NCI-H1092 treated with DMSO at 0.1 percent for 48 hours (cell line): ENCODE measurements around the gene MORF4L2.
A peak's percentile ranks its signal among the peaks of the same experiment; 100 is the strongest.

Experiments
- DNase-seq: peaks from one replicate; lab custom pipeline; 2025; lab: John Stamatoyannopoulos, UW

The MORF4L2 gene

GRCh38 chrX:103686199-103687072, at the start of gene MORF4L2:
TSS of gene MORF4L2 (minus strand) at chrX:103686699. CDS start at chrX:103677027, 9,672 bp downstream.
- DNase-seq = peak; percentile 99

- no peak for DNase-seq
Observed at GRCh38 chrX:103734125-103734760, 47.7 kb upstream of the MORF4L2 start.

- DNase-seq = no peak
Observed at GRCh38 chrX:103733017-103733416, 46.5 kb upstream of the MORF4L2 start.

- no peak for DNase-seq
Observed at GRCh38 chrX:103730796-103731493, 44.4 kb upstream of the MORF4L2 start.

- DNase-seq = no peak
Observed at GRCh38 chrX:103730147-103730795, 43.8 kb upstream of the MORF4L2 start.

GRCh38 chrX:103729015-103729414, 42.5 kb upstream of the MORF4L2 start:
- DNase-seq = no peak

- DNase-seq = no peak
Observed at GRCh38 chrX:103727115-103727514, 40.6 kb upstream of the MORF4L2 start.

- DNase-seq = no peak
Observed at GRCh38 chrX:103726477-103726876, 40.0 kb upstream of the MORF4L2 start.

GRCh38 chrX:103722505-103722904, 36.0 kb upstream of the MORF4L2 start:
- no peak for DNase-seq

GRCh38 chrX:103718120-103718519, 31.6 kb upstream of the MORF4L2 start:
- no peak for DNase-seq

GRCh38 chrX:103716962-103717361, 30.5 kb upstream of the MORF4L2 start:
- no peak for DNase-seq

- no peak for DNase-seq
Observed at GRCh38 chrX:103710609-103711008, 24.1 kb upstream of the MORF4L2 start, which contains the start of gene TMEM31. TSS of gene TMEM31 (plus strand) at chrX:103710909. CDS start at chrX:103712259, 1,350 bp downstream.

- DNase-seq = no peak
Observed at GRCh38 chrX:103704863-103705262, 18.4 kb upstream of the MORF4L2 start.

- no peak for DNase-seq
Observed at GRCh38 chrX:103699243-103699642, 12.7 kb upstream of the MORF4L2 start.

GRCh38 chrX:103697687-103698086, 11.2 kb upstream of the MORF4L2 start:
- no peak for DNase-seq

- DNase-seq = no peak
Observed at GRCh38 chrX:103691059-103691458, 4.6 kb upstream of the MORF4L2 start.

GRCh38 chrX:103688946-103689345, 2.4 kb upstream of the MORF4L2 start:
- peak; percentile 39 for DNase-seq

GRCh38 chrX:103687696-103688201, 1.2 kb upstream of the MORF4L2 start:
- peak; percentile 87 for DNase-seq

GRCh38 chrX:103687073-103687695, 685 bp upstream of the MORF4L2 start:
- DNase-seq = peak; percentile 99

GRCh38 chrX:103685396-103685795, 1.1 kb downstream of the MORF4L2 start:
- DNase-seq = peak; percentile 8

GRCh38 chrX:103681443-103681842, 5.1 kb downstream of the MORF4L2 start:
- DNase-seq = no peak
